Stimulated activated CD8-positive, alpha-beta memory T cell treated with anti-CD3 and anti-CD28 coated beads, Interleukin-7, amount 100 ng/mL, for 24 hours (primary cell): ENCODE data around the gene SLC25A34.

Experiments used
- DNase-seq: peaks from one replicate; pipeline ENCODE4 v3.0.0-alpha.2; 2020; ENCODE audit warnings: low read depth

The SLC25A34 gene

GRCh38 chr1:15733218-15733725 is 2.8 kb upstream of the SLC25A34 start:
- DNase-seq, result no peak

- DNase-seq, result no peak
Measured at GRCh38 chr1:15733726-15734226, 2.3 kb upstream of the SLC25A34 start.

DNA sequence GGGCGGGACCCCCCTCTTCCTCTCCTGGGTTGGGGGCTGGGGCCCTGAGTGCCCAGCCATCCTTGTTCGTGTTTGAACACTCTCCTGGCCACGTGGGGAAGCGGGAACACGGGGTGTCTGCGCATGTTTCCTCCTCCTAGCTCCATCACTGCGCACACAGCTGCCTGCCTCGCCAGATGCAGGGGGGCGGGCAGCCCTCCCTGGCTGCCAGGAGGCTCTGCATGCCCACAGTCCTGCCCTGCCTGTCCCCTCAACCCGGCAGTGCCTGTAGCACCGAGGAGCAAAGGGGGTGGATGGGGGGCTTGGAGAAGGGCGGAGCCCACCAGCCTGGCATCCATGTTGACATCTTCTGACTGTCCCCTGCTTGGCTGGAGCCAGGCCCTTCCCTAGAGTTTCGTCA is 1.8 kb upstream of the SLC25A34 start:
- no peak for DNase-seq

- DNase-seq, result no peak
Measured at GRCh38 chr1:15734901-15735300, 1.2 kb upstream of the SLC25A34 start.

DNA sequence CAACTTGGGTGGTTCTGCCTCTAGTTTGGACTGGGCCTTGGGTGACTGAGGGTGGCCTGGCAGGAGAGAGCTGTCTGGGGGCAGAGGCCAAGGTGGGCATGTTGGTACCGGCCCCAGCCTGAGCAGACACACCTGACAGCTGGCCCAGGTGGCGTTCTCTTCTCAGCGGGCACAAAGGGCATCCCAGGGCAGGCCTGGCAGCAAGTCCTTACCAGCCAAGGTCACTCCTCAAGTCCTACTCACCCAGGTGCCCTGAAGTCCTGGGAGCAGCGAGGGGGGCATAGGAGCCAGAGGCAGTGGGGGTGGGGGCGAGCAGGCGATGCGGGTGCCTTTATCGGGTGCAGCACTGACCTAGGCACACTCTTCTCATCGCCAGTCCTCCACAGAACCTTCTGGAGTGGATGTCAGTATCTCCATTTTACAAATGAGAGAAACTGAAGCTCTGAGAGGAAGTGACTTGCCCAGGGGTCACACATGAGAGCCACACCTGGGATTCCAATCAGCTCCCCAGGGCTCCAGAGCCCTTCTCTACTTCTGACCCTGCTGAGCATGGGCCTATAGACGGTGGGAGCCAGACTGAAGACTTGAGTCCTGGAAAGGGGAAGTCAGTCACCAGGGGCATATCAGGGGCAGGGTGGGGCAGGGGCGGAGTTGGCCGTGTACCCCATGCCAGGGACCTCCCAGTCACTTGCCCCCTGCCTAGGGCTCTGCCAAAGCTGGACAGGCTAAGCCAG is 587 bp upstream of the SLC25A34 start:
- DNase-seq, result no peak

GRCh38 chr1:15736892-15737261 is 819 bp downstream of the SLC25A34 start:
- DNase-seq, result no peak

GRCh38 chr1:15737324-15738319 is 1.6 kb downstream of the SLC25A34 start:
- DNase-seq, result no peak

- DNase-seq, result no peak
Measured at GRCh38 chr1:15738416-15739113, 2.5 kb downstream of the SLC25A34 start.

GRCh38 chr1:15739259-15739658 is 3.2 kb downstream of the SLC25A34 start:
- no peak for DNase-seq

GRCh38 chr1:15739745-15740144 is 3.7 kb downstream of the SLC25A34 start:
- DNase-seq, result no peak

DNA sequence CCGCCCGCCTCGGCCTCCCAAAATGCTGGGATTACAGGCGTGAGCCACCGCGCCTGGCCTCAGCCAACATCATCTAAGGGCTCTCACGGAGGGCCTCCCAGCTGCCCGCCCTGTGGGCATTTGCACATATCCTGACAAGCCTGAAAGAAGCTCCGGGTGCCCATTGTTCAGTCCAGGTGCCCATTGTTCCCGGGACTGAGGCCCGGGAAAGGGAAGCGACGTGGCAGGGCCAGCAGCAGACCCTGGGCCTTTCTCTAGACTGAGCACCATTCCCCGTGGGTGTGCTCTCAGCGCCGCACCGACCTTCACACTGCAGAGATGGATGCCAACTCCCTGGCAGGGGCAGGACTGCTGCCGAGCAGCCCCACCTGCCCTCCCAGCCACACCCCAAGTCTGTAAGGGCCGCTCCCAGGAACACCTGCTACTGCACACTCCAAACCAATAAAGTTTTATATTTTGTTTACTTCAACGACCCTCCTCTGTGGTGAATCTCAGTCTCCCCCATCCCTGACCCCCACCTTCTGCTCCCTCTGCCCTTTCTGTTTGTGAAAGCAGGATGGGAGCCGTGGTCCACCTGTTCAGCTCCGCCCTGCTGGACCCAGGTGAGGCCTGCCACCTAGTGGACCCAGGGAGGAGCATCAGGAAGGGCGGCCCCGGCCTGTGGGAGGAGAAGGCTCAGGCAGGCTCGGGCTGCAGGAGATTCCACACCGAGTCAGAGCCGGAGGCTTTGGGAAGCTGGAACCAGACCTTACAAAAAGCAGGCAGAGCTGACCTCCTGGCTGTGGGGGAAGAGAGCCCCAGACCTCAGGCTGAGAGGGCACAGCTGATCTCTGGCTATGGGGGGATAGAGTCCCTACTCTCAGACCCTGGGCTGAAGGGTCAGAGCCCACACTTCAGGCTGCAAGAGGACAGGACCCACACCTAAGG is 5.1 kb downstream of the SLC25A34 start:
- DNase-seq, result no peak

- DNase-seq, result no peak
Measured at GRCh38 chr1:15742339-15742801, 6.3 kb downstream of the SLC25A34 start, which contains the start of gene TMEM82. TMEM82 (plus strand) TSS chr1:15742499; CDS start chr1:15742560, 61 bp downstream.

- no peak for DNase-seq
Measured at GRCh38 chr1:15744122-15744679, 8.1 kb downstream of the SLC25A34 start.

DNA sequence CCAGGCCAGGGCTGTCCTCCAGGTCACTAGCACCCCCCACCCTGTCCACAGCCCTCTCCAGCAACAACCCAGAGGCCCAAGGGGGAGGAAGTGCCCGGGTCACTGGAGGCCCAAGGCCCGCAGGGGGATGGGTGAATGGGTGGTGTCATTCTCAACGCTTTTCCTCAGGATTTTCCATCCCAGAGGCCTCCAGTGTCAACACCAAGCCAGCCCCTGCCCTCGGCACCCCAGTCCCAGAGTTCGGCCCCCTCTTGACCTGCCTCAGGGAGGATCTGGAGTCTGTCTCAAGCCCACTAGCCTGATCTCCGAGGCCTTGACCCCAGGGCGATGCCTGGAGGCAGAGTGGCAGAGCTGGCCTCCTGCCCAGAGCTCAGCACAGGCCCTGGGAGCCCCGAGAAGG is 11.3 kb downstream of the SLC25A34 start:
- no peak for DNase-seq

- no peak for DNase-seq
Measured at GRCh38 chr1:15748264-15748663, 12.2 kb downstream of the SLC25A34 start.

DNA sequence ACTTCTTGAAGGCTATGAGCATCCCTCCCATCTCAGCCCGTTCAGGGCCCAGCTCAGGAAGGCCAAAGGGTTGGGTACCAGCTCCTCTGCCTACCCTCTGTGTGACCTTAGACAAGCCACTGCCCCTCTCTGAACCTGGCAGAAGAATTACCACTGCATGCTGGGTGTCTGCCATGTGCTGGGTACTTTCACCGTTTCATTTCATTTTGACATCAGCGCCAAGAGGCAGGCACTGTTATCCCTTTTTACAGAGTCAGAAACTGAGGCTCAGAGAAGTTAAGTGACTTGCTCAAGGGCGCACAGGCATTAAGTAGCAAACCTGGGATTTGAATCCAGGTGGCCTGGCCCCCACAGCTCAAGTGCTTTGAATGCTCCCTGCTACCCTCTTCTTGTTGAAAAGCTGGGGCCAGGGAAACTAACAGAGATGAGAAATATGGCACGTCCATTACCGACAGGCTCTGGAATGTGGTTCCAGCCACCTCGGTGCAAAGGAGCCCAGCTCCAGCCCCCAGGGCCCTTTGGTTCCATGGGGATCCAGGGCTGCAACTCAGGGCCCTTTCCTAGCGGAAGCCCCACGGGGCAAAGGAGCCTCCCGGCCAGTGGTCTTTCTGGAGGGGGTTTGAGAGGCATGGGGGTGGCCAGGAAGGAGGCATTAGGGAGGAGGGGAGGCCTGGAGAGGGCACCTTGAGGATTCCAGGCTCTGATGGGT is 12.8 kb downstream of the SLC25A34 start:
- no peak for DNase-seq

GRCh38 chr1:15749399-15750291 is 13.6 kb downstream of the SLC25A34 start:
- no peak for DNase-seq

- no peak for DNase-seq
Measured at GRCh38 chr1:15750924-15751323, 14.9 kb downstream of the SLC25A34 start.

- no peak for DNase-seq
Measured at GRCh38 chr1:15751717-15752116, 15.7 kb downstream of the SLC25A34 start.
